GM21381 (cell line): ENCODE measurements around the gene RBM5.

ENCODE experiments used
- ATAC-seq: cut with Tn5 transposase; IDR thresholded peaks from one replicate; pipeline ENCODE4 v1.9.1; 2021; ENCODE audit warnings: mild to moderate bottlenecking, moderate library complexity; ENCODE audit not compliant: unreplicated experiment

Gene RBM5

GRCh38 chr3:50158530-50159146 is 69.9 kb downstream of the RBM5 start:
- ATAC-seq, result no peak

- ATAC-seq, result no peak
These were observed 71.9 kb downstream of the RBM5 start for GRCh38 chr3:50160561-50160983.

GRCh38 chr3:50161320-50161719 is 72.6 kb downstream of the RBM5 start:
- ATAC-seq, result no peak

GRCh38 chr3:50162034-50162883 is 73.5 kb downstream of the RBM5 start:
- no peak for ATAC-seq

- no peak for ATAC-seq
These were observed 75.1 kb downstream of the RBM5 start for GRCh38 chr3:50163572-50164455.

- no peak for ATAC-seq
These were observed 75.8 kb downstream of the RBM5 start for GRCh38 chr3:50164481-50164880.

- ATAC-seq, result no peak
These were observed 76.5 kb downstream of the RBM5 start for GRCh38 chr3:50164984-50165909.

GRCh38 chr3:50165910-50166538 is 77.3 kb downstream of the RBM5 start:
- ATAC-seq, result no peak

- ATAC-seq, result no peak
These were observed 77.9 kb downstream of the RBM5 start for GRCh38 chr3:50166620-50167019.

GRCh38 chr3:50167069-50167840 is 78.5 kb downstream of the RBM5 start:
- no peak for ATAC-seq

- no peak for ATAC-seq
These were observed 79.1 kb downstream of the RBM5 start for GRCh38 chr3:50167841-50168209.

- ATAC-seq, result no peak
These were observed 79.7 kb downstream of the RBM5 start for GRCh38 chr3:50168388-50168787.
